HG02884 (cell line): Measurements from ENCODE around the gene HOXB1.
"Not testable (repeated sequence)": the region's sequence is repeated elsewhere in the genome, so short reads cannot be mapped to it uniquely, and the experiment has no call there.

ENCODE experiments used
- ATAC-seq: cut with Tn5 transposase; IDR thresholded peaks from one replicate; pipeline ENCODE4 v1.9.1; 2021; ENCODE audit warnings: mild to moderate bottlenecking, moderate library complexity; ENCODE audit not compliant: unreplicated experiment

Gene HOXB1

GRCh38 chr17:48544349-48545021 is 13.7 kb upstream of the HOXB1 start:
- ATAC-seq, result no peak

GRCh38 chr17:48543854-48544348 is 13.1 kb upstream of the HOXB1 start:
- no peak for ATAC-seq

- ATAC-seq, result no peak
These were observed 12.5 kb upstream of the HOXB1 start for GRCh38 chr17:48543107-48543853.

- no peak for ATAC-seq
These were observed 11.9 kb upstream of the HOXB1 start for GRCh38 chr17:48542698-48543106.

GRCh38 chr17:48542114-48542656 is 11.4 kb upstream of the HOXB1 start:
- no peak for ATAC-seq

- ATAC-seq, result no peak
These were observed 10.8 kb upstream of the HOXB1 start for GRCh38 chr17:48541577-48542113.

- ATAC-seq, result no peak
These were observed 10.3 kb upstream of the HOXB1 start for GRCh38 chr17:48541036-48541576.

- ATAC-seq, result no peak
These were observed 9.4 kb upstream of the HOXB1 start for GRCh38 chr17:48540213-48540612.

- ATAC-seq, result no peak
These were observed 8.4 kb upstream of the HOXB1 start for GRCh38 chr17:48539177-48539576.

GRCh38 chr17:48537316-48537715 is 6.5 kb upstream of the HOXB1 start:
- ATAC-seq, result no peak

GRCh38 chr17:48535793-48536559 is 5.2 kb upstream of the HOXB1 start:
- not testable (repeated sequence) for ATAC-seq

GRCh38 chr17:48532261-48532660 is 1.4 kb upstream of the HOXB1 start:
- no peak for ATAC-seq

GRCh38 chr17:48530208-48530886 is 464 bp downstream of the HOXB1 start:
- ATAC-seq, result no peak

- no peak for ATAC-seq
These were observed 1.2 kb downstream of the HOXB1 start for GRCh38 chr17:48529683-48530009.

GRCh38 chr17:48528936-48529682 is 1.7 kb downstream of the HOXB1 start:
- ATAC-seq, result no peak

- ATAC-seq, result no peak
These were observed 2.5 kb downstream of the HOXB1 start for GRCh38 chr17:48528153-48528935.

GRCh38 chr17:48527547-48527932 is 3.3 kb downstream of the HOXB1 start:
- ATAC-seq, result no peak

GRCh38 chr17:48526608-48527546 is 3.9 kb downstream of the HOXB1 start:
- no peak for ATAC-seq
